Amniotic stem cell (primary cell): ENCODE results near the gene VWC2.
"Not testable (repeated sequence)": the region's sequence is repeated elsewhere in the genome, so short reads cannot be mapped to it uniquely, and the experiment has no call there.

ENCODE experiments used
- DNase-seq: peaks from one replicate; lab custom pipeline; 2025; lab: John Stamatoyannopoulos, UW

The VWC2 gene

DNA sequence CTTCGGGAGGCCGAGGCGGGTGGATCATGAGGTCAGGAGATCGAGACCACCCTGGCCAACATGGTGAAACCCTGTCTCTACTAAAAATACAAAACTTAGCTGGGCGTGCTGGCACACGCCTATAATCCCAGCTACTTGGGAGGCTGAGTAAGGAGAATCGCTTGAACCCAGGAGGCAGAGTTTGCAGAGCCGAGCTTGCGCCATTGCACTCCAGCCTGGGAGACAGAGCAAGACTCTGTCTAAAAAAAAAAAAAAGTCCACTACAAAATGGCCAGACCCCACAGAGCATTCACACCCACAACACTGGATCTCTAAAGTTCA lies 78.1 kb downstream of the VWC2 start:
- not testable (repeated sequence) for DNase-seq

DNA sequence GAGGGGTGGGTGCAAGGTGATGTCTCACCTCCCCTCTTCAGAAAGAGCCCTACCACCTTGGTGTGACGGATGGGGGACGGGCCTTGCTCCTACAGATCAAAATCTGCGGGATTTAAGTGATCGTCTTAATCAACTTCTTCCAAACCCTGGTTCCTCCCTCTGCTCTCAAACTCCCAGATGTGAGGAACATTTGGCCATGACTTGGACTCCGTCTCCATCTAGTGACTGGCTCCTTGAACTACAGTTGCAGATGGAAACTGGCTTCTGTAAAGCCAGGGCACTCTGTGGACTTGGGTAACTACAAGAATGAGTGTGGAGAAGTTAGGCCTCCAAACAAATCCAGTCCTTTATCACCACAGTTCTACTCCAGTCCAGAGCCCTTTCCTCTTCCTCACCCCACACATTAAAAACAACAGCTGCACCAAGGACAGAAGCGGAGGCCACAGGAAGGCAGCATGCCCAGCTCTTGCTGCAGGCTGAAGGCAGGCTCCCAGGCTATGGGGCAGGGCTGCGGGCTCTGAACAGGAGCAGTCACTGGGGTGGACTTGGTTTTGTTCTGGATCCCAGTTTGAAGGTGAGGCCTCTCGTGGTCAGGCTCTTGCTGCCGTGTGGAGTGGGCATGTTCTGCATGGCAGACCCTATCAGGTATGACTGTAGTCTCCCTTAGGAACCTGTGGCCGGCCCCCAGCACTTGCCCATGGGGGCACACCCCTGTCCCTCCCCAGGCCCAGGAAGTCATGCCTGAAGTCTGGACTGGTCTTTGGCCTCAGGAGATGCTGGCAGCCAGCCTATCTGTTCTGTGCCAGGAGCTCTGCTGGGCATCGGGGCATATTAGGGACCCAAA lies 79.4 kb downstream of the VWC2 start:
- DNase-seq: no peak

DNA sequence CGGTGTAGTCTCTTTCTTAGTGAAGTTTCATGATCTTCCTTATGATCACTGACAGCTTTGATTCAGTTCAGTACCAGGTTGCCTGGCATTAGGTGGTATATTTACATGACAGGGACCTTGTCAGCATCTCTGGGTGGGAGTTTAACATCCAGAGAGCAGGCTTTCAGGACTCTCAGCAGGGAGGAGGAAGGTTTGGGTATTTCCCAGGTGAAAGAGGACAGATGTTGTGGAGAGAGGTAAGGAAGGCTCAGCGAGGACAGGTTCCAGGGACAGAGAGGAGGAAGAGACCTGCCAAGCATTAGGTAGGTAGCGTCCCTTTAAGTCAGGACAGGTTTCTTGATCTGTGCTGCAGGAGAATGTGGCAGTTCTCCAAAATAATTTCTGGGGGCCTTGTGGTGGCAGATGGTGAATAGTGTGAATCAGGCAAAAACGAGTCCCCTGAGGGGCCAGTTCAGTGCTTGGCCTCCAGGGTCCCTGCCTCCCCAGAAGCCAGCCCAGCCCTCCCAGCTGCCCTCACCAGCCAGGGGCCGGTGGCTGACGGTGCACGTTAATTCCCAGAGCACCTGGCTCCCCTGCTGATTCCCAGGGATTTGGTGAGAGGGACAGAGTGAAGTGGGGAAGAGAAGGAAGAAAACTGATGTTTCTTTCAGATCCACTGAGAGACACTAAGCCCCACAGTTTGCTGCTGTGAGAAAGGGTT lies 82.0 kb downstream of the VWC2 start:
- no peak for DNase-seq

DNA sequence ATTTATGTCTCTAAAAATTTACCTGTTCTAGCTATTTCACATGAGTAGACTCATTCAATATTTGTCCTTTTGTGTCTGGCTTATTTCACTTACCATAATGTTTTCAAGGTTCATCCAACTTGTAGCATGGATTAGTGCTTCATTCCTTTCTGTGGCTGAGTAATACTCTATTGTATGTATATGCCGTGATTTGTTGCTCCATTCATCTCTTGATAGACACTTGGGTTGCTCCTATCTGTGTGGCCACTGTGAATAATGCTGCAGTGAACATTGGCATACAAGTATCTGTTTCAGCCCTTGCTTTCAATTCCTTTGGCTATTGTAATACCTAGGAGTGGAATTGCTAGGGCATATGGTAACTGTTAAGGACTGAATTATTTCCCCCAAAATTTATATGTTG lies 86.9 kb downstream of the VWC2 start:
- no peak for DNase-seq

DNA sequence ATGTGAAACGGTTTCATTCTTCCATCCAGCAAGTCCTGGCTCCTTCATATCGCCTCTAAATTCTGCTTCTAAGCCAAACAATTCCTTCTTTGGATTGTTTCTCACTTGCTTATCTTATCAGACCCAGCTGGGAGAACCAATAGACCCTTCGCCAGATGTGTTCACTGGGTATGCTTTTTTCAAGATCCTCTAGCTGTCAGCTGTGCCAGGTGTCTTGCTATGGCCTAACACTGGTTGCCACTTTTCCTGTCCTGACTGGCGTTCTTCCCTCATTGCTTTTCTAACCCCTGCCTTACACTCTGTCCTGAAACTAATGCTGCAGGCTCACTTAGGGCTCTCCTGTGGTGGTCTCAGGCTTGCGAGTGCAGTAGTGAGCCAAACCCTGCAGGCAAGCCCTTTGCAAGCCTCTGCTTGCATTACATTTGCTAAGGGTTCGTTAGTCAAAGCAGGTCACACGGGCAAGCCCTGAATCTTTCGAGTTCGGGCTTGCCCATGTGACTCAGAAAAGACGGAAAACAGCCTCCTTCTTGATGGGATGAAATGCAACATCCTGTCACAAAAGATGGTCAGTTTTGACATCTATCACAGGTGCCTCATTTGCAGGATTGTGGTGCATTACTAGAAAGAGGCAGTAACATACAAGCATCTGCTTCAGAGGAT lies 92.8 kb downstream of the VWC2 start:
- no peak for DNase-seq

DNA sequence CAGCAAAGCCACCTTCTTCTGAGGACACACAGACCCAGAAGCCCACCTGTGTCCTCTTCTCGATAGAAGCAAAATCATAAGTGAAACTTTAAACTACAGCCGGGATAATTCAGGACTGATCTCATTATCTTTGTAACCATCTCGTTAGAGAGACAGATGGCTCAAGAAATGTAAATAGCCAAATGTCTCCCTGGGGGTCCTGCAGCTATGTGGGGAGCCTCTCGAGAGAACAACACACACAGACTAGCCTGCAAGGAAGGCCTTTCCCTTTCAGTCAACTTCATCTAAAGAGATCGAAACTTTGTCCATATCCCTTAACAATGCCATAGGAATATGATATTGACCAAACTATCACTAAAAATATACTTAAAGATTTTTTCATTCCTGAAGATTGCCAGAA lies 93.5 kb downstream of the VWC2 start:
- DNase-seq: no peak

DNA sequence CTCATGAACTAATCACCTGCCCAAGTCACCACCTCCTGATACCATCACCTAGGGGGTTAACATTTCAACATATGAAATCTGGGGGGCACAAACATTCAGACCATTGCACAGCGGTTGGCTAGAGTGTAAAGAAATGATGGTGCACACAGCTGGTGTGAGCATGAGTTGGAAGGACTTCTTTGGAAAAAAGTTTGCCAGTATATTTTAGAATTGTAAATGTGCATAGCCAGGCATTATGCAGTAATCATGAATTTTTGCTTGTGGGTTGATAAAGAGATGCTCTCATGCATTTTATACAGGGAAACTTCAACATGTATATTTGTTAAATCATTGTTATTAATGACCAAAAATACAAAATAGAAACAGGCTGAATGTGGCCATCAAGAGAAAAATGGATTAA lies 100.0 kb downstream of the VWC2 start:
- DNase-seq: no peak

DNA sequence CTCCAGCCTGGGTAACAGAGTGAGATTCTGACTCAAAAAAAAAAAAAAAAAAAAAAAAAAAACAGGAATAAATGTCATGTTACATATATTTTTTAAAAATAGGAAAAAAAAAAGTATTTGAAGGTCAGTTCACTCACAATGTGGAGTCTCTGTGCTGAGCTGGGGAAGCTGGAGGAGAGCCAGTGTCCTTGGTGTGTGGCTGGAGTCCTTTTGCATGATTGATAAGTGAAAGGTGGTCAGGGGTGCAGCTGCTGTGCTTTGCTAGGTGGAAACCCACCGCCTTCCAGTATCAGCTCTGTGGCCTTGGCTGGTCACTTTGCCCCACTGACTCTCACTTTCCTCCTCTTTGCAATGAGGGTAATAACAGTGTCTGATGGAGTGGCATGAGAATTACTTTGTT lies 101.9 kb downstream of the VWC2 start:
- no peak for DNase-seq

DNA sequence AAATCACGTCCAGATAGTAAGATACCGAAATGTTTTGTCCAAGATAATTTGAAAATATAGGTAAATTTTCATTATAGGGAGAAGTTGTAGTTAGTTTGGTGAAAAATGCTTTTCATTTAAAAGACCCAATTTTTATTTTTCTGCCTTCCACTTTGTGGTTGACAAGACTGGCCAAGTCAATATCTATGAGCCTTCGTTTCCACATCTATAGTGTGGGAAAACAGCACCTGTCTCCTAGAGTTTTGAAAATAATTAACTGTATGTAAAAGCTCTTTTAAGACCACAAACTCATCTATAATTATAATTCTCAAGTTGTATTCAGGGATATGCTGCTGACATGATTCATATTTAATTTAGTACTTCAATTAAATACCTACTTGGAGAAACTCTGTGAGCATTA lies 102.8 kb downstream of the VWC2 start:
- no peak for DNase-seq

DNA sequence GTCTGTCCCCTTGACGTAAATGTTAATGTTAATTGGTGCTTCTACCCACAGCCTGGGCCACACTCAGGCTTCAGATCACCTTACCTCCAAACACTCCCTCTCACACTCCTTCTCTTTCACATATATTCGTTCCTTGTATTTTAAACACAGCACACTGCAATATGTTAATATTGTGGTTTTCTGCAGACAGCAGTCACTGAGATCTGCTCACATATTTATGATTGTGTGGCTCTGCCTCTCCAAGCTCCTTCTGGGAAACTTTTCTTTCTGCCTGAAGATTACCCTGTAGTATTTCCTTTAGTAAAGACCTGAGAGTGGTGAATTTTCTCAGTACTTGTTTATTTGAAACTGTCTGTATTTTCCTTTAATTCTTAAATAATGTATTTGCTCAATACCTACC lies 104.7 kb downstream of the VWC2 start:
- DNase-seq: no peak

GRCh38 chr7:49878627-49879026 lies 105.2 kb downstream of the VWC2 start:
- no peak for DNase-seq

DNA sequence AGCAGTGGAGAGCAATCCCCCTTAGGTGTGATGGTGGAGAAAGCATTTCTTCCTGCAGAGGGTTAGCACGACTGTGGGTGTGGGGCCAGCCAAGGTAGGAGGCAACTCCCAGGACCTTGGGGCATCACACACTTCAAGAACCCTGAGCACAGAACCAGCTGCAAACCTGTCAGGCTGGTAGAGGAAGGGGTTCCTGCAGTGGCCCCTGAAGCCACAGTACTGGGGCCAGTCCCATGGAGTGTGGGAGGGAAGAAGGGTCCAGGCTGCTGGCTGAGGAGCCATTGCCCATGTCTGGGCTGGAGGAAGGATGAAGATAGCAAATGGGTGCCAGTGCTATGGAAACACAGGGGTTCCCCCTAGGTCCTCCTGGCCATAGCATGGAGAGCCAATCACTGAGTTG lies 110.5 kb downstream of the VWC2 start:
- DNase-seq: no peak

- DNase-seq: no peak
These were observed 112.3 kb downstream of the VWC2 start for GRCh38 chr7:49885593-49886285.

GRCh38 chr7:49892481-49892880 lies 119.0 kb downstream of the VWC2 start:
- no peak for DNase-seq

- no peak for DNase-seq
These were observed 119.7 kb downstream of the VWC2 start for GRCh38 chr7:49893131-49893530.

DNA sequence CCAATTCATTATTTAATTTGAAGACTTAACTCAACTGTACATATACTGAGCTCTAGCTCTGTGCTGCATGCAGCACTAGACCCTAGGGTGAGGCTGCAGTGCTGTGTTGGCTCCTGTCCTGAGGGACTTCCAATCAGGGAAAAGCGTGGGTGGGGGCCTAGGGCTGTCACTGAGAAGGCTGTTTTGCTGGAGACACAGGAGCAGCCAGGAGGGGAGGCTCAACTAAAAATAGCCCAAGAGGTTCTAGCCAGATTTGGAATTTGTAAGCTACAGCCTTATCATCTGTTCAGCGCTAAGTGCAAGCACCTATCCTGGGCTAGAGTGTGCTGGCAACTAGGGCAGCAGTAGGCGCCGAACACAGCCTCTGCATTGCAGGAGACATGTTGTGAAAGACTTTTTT lies 121.1 kb downstream of the VWC2 start:
- no peak for DNase-seq

DNA sequence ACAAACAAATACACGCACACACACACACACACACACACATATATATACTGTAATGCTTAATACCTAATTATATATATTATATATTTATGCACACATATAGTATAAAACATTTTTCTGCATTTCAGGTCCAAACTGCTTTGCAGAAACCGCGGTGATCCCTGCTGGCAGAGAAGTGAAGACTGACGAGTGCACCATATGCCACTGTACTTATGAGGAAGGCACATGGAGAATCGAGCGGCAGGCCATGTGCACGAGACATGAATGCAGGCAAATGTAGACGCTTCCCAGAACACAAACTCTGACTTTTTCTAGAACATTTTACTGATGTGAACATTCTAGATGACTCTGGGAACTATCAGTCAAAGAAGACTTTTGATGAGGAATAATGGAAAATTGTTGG lies 138.5 kb downstream of the VWC2 start:
- DNase-seq: no peak

- no peak for DNase-seq
These were observed 153.3 kb downstream of the VWC2 start for GRCh38 chr7:49926720-49927119.

GRCh38 chr7:49927631-49928030 lies 154.2 kb downstream of the VWC2 start:
- DNase-seq: no peak

GRCh38 chr7:49928787-49929186 lies 155.3 kb downstream of the VWC2 start:
- DNase-seq: no peak

DNA sequence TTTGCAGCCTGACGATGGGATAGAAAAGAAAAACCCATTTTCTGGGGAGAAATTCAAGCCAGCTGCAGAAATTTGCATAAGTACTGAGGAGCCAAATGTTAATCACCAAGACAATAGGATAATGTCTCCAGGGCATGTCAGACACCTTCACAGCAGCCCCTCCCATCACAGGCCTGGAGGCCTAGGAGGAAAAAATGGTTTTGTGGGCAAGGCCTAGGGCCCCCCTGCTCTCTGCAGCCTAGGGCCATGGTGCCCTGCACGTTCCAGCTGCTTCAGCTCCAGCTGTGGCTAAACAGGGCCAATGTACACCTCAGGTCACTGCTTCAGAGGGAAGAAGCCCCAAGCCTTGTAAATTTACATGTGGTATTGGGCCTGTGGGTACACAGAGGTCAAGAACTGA lies 158.2 kb downstream of the VWC2 start:
- no peak for DNase-seq

- no peak for DNase-seq
These were observed 164.2 kb downstream of the VWC2 start for GRCh38 chr7:49937608-49938007.
